ENCODE data around the gene HSF5. TPM values are rescaled to one million over a fixed set of nuclear protein-coding genes. Genes with fewer than 3 reads are reported as not detected.

HSF5 gene
- total RNA-seq, 1 donor from 2014 or later = not detected

- Mint-ChIP-seq H3K4me3 (ENCODE audit: unreplicated experiment) (no peak overlapping the region), H3K9me3 (ENCODE audit: unreplicated experiment) (no peaks in the 10 kb centered on the region), H3K36me3 (ENCODE audit: unreplicated experiment) (no peaks in the 10 kb centered on the region), H3K4me1 (ENCODE audit: unreplicated experiment) (no peaks in the 10 kb centered on the region), H3K27me3 (ENCODE audit: unreplicated experiment) (peaks cover 44% of the 10 kb centered on the region), H3K27ac (ENCODE audit: unreplicated experiment) (no peak overlapping the region)
- TF ChIP-seq CTCF (IDR thresholded peaks at IDR 0.05) = no peak
- no peak for DNase-seq (ENCODE audit: extremely low spot score, unreplicated experiment)
These were observed 77.3 kb downstream of the HSF5 start for GRCh38 chr17:58410714-58411407.

- DNase-seq (ENCODE audit: extremely low spot score, unreplicated experiment) = no peak
- Mint-ChIP-seq H3K27me3 (ENCODE audit: unreplicated experiment) (peaks cover 37% of the 10 kb centered on the region), H3K9me3 (ENCODE audit: unreplicated experiment) (no peaks in the 10 kb centered on the region), H3K4me3 (ENCODE audit: unreplicated experiment) (no peak overlapping the region), H3K36me3 (ENCODE audit: unreplicated experiment) (no peaks in the 10 kb centered on the region), H3K4me1 (ENCODE audit: unreplicated experiment) (no peaks in the 10 kb centered on the region), H3K27ac (ENCODE audit: unreplicated experiment) (no peak overlapping the region)
- no peak for TF ChIP-seq CTCF (IDR thresholded peaks at IDR 0.05)
These were observed 78.8 kb downstream of the HSF5 start for GRCh38 chr17:58409432-58409831.

- DNase-seq (ENCODE audit: extremely low spot score, unreplicated experiment) = no peak
- H3K9me3 Mint-ChIP-seq (ENCODE audit: unreplicated experiment) = no peaks in the 10 kb centered on the region
- no peak overlapping the region for H3K27ac Mint-ChIP-seq (ENCODE audit: unreplicated experiment)
- H3K36me3 Mint-ChIP-seq (ENCODE audit: unreplicated experiment) = no peaks in the 10 kb centered on the region
- peaks cover 11% of the 10 kb centered on the region for H3K4me1 Mint-ChIP-seq (ENCODE audit: unreplicated experiment)
- H3K4me3 Mint-ChIP-seq (ENCODE audit: unreplicated experiment) = no peak overlapping the region
- TF ChIP-seq CTCF (IDR thresholded peaks at IDR 0.05) = no peak
- peaks cover 43% of the 10 kb centered on the region for H3K27me3 Mint-ChIP-seq (ENCODE audit: unreplicated experiment)
These were observed 84.9 kb downstream of the HSF5 start for GRCh38 chr17:58403311-58403710.

GRCh38 chr17:58402679-58403078 is 85.5 kb downstream of the HSF5 start:
- H3K9me3 Mint-ChIP-seq (ENCODE audit: unreplicated experiment) = no peaks in the 10 kb centered on the region
- no peaks in the 10 kb centered on the region for H3K36me3 Mint-ChIP-seq (ENCODE audit: unreplicated experiment)
- H3K4me3 Mint-ChIP-seq (ENCODE audit: unreplicated experiment) = no peak overlapping the region
- TF ChIP-seq CTCF (IDR thresholded peaks at IDR 0.05) = no peak
- peaks cover 48% of the 10 kb centered on the region for H3K27me3 Mint-ChIP-seq (ENCODE audit: unreplicated experiment)
- no peak overlapping the region for H3K27ac Mint-ChIP-seq (ENCODE audit: unreplicated experiment)
- no peak for DNase-seq (ENCODE audit: extremely low spot score, unreplicated experiment)
- peaks cover 11% of the 10 kb centered on the region for H3K4me1 Mint-ChIP-seq (ENCODE audit: unreplicated experiment)

- DNase-seq (ENCODE audit: extremely low spot score, unreplicated experiment) = no peak
- H3K9me3 Mint-ChIP-seq (ENCODE audit: unreplicated experiment) = no peaks in the 10 kb centered on the region
- TF ChIP-seq CTCF (IDR thresholded peaks at IDR 0.05) = no peak
- peaks cover 11% of the 10 kb centered on the region for H3K4me1 Mint-ChIP-seq (ENCODE audit: unreplicated experiment)
- no peaks in the 10 kb centered on the region for H3K36me3 Mint-ChIP-seq (ENCODE audit: unreplicated experiment)
- H3K27ac Mint-ChIP-seq (ENCODE audit: unreplicated experiment) = no peak overlapping the region
- peaks cover 53% of the 10 kb centered on the region for H3K27me3 Mint-ChIP-seq (ENCODE audit: unreplicated experiment)
- no peak overlapping the region for H3K4me3 Mint-ChIP-seq (ENCODE audit: unreplicated experiment)
These were observed 86.2 kb downstream of the HSF5 start for GRCh38 chr17:58402047-58402446.
